ENCODE data around the gene LINS1.

LINS1 gene

GRCh38 chr15:100633763-100634075 is 31.7 kb upstream of the LINS1 start:
- Histone ChIP-seq H3K27ac (ENCODE audit: insufficient read depth, low read length, poor library complexity, severe bottlenecking) (no peak overlapping the region), H3K9me3 (ENCODE audit: control insufficient read depth, low read length) (no peaks in the 10 kb centered on the region), H3K27me3 (replicated peaks; ENCODE audit: control insufficient read depth, insufficient read depth, low read length, poor library complexity, severe bottlenecking) (no peaks in the 10 kb centered on the region), H3K36me3 (ENCODE audit: control insufficient read depth, insufficient read depth, low read length) (peaks cover 30% of the 10 kb centered on the region), H3K4me1 (ENCODE audit: control insufficient read depth, insufficient read depth, low read length, poor library complexity, severe bottlenecking) (peaks cover 5% of the 10 kb centered on the region), H3K4me3 (ENCODE audit: insufficient read depth, low read depth, low read length, poor library complexity, severe bottlenecking) (no peak overlapping the region)
- no peak for DNase-seq

DNA sequence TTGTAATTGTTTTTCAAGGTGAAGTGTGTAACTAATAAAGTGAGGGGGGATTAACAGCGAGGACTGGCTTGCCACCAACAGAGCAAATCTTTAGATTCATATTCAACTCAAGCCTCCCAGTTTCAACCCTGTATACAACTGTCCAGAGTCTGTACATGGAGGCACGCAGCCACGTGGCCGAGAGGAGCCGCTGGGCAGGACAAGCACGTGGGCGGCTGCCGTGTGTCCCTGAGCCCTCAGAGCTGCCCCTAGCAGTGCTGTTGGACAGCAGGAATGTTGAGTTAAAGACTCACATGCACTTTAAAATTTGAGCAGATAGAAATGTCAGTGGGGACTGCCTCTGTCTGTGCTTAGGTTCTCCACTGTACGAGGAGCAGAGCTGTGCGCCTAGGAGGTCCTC is 29.8 kb upstream of the LINS1 start:
- Histone ChIP-seq H3K27ac (ENCODE audit: insufficient read depth, low read length, poor library complexity, severe bottlenecking) (no peak overlapping the region), H3K9me3 (ENCODE audit: control insufficient read depth, low read length) (no peaks in the 10 kb centered on the region), H3K4me1 (ENCODE audit: control insufficient read depth, insufficient read depth, low read length, poor library complexity, severe bottlenecking) (peaks cover 5% of the 10 kb centered on the region), H3K36me3 (ENCODE audit: control insufficient read depth, insufficient read depth, low read length) (peaks cover 30% of the 10 kb centered on the region), H3K4me3 (ENCODE audit: insufficient read depth, low read depth, low read length, poor library complexity, severe bottlenecking) (no peak overlapping the region), H3K27me3 (replicated peaks; ENCODE audit: control insufficient read depth, insufficient read depth, low read length, poor library complexity, severe bottlenecking) (no peaks in the 10 kb centered on the region)
- no peak for DNase-seq

- DNase-seq: no peak
- Histone ChIP-seq H3K9me3 (ENCODE audit: control insufficient read depth, low read length) (no peaks in the 10 kb centered on the region), H3K36me3 (ENCODE audit: control insufficient read depth, insufficient read depth, low read length) (peaks cover 25% of the 10 kb centered on the region), H3K27ac (ENCODE audit: insufficient read depth, low read length, poor library complexity, severe bottlenecking) (no peak overlapping the region), H3K4me3 (ENCODE audit: insufficient read depth, low read depth, low read length, poor library complexity, severe bottlenecking) (no peak overlapping the region), H3K4me1 (ENCODE audit: control insufficient read depth, insufficient read depth, low read length, poor library complexity, severe bottlenecking) (peaks cover 5% of the 10 kb centered on the region), H3K27me3 (replicated peaks; ENCODE audit: control insufficient read depth, insufficient read depth, low read length, poor library complexity, severe bottlenecking) (no peaks in the 10 kb centered on the region)
These were observed 26.8 kb upstream of the LINS1 start for GRCh38 chr15:100628746-100629145.

DNA sequence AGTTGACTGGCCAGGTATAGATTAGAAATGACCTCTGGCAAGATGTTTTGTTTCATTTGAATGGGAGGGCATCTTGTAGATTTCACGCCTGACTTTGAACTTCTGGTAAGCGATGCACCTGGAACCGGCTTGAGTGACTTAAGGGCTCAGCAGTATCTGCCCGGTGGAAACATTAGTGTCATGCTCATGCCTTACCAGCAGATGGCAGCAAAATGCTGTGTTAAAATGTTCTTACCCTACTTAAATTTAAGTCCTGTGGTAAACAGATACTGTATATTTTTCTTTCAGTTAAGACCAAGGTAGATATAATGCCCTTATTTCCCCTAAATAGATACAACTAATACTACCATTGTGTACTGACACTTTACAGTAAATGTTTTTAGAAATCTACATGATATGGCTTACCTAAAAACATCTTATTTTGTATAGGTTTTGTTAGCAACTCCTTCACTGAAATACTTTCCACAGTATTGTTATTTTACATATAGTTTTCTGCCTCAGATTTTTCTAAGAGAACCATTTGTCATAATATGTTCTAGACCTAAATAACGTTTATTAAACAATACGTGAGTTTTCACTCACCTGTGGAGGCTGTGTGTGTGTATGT is 25.9 kb upstream of the LINS1 start:
- Histone ChIP-seq H3K4me1 (ENCODE audit: control insufficient read depth, insufficient read depth, low read length, poor library complexity, severe bottlenecking) (peaks cover 3% of the 10 kb centered on the region), H3K27ac (ENCODE audit: insufficient read depth, low read length, poor library complexity, severe bottlenecking) (no peak overlapping the region), H3K9me3 (ENCODE audit: control insufficient read depth, low read length) (no peaks in the 10 kb centered on the region), H3K36me3 (ENCODE audit: control insufficient read depth, insufficient read depth, low read length) (peaks cover 25% of the 10 kb centered on the region), H3K27me3 (replicated peaks; ENCODE audit: control insufficient read depth, insufficient read depth, low read length, poor library complexity, severe bottlenecking) (no peaks in the 10 kb centered on the region), H3K4me3 (ENCODE audit: insufficient read depth, low read depth, low read length, poor library complexity, severe bottlenecking) (no peak overlapping the region)
- peak; percentile 24 to 52 (median 26) for DNase-seq

- no peaks in the 10 kb centered on the region for H3K4me1 ChIP-seq (ENCODE audit: control insufficient read depth, insufficient read depth, low read length, poor library complexity, severe bottlenecking)
- H3K27ac ChIP-seq (ENCODE audit: insufficient read depth, low read length, poor library complexity, severe bottlenecking): no peak overlapping the region
- no peaks in the 10 kb centered on the region for H3K27me3 ChIP-seq (replicated peaks; ENCODE audit: control insufficient read depth, insufficient read depth, low read length, poor library complexity, severe bottlenecking)
- H3K36me3 ChIP-seq (ENCODE audit: control insufficient read depth, insufficient read depth, low read length): peaks cover 16% of the 10 kb centered on the region
- no peak overlapping the region for H3K4me3 ChIP-seq (ENCODE audit: insufficient read depth, low read depth, low read length, poor library complexity, severe bottlenecking)
- H3K9me3 ChIP-seq (ENCODE audit: control insufficient read depth, low read length): no peaks in the 10 kb centered on the region
- DNase-seq: no peak
These were observed 21.3 kb upstream of the LINS1 start for GRCh38 chr15:100623301-100623700.

GRCh38 chr15:100616700-100617099 is 14.7 kb upstream of the LINS1 start:
- no peak overlapping the region for H3K27ac ChIP-seq (ENCODE audit: insufficient read depth, low read length, poor library complexity, severe bottlenecking)
- H3K4me3 ChIP-seq (ENCODE audit: insufficient read depth, low read depth, low read length, poor library complexity, severe bottlenecking): no peak overlapping the region
- H3K4me1 ChIP-seq (ENCODE audit: control insufficient read depth, insufficient read depth, low read length, poor library complexity, severe bottlenecking): no peaks in the 10 kb centered on the region
- H3K36me3 ChIP-seq (ENCODE audit: control insufficient read depth, insufficient read depth, low read length): peaks cover 55% of the 10 kb centered on the region
- no peak for DNase-seq
- no peaks in the 10 kb centered on the region for H3K9me3 ChIP-seq (ENCODE audit: control insufficient read depth, low read length)
- no peaks in the 10 kb centered on the region for H3K27me3 ChIP-seq (replicated peaks; ENCODE audit: control insufficient read depth, insufficient read depth, low read length, poor library complexity, severe bottlenecking)

- Histone ChIP-seq H3K4me1 (ENCODE audit: control insufficient read depth, insufficient read depth, low read length, poor library complexity, severe bottlenecking) (no peaks in the 10 kb centered on the region), H3K27ac (ENCODE audit: insufficient read depth, low read length, poor library complexity, severe bottlenecking) (no peak overlapping the region), H3K9me3 (ENCODE audit: control insufficient read depth, low read length) (no peaks in the 10 kb centered on the region), H3K36me3 (ENCODE audit: control insufficient read depth, insufficient read depth, low read length) (peaks cover 60% of the 10 kb centered on the region), H3K27me3 (replicated peaks; ENCODE audit: control insufficient read depth, insufficient read depth, low read length, poor library complexity, severe bottlenecking) (no peaks in the 10 kb centered on the region), H3K4me3 (ENCODE audit: insufficient read depth, low read depth, low read length, poor library complexity, severe bottlenecking) (no peak overlapping the region)
- DNase-seq: no peak
These were observed 13.8 kb upstream of the LINS1 start for GRCh38 chr15:100615801-100616200.

GRCh38 chr15:100614918-100615317 is 12.9 kb upstream of the LINS1 start:
- Histone ChIP-seq H3K27me3 (replicated peaks; ENCODE audit: control insufficient read depth, insufficient read depth, low read length, poor library complexity, severe bottlenecking) (no peaks in the 10 kb centered on the region), H3K36me3 (ENCODE audit: control insufficient read depth, insufficient read depth, low read length) (peaks cover 65% of the 10 kb centered on the region), H3K4me1 (ENCODE audit: control insufficient read depth, insufficient read depth, low read length, poor library complexity, severe bottlenecking) (no peaks in the 10 kb centered on the region), H3K9me3 (ENCODE audit: control insufficient read depth, low read length) (no peaks in the 10 kb centered on the region), H3K4me3 (ENCODE audit: insufficient read depth, low read depth, low read length, poor library complexity, severe bottlenecking) (no peak overlapping the region), H3K27ac (ENCODE audit: insufficient read depth, low read length, poor library complexity, severe bottlenecking) (no peak overlapping the region)
- no peak for DNase-seq

GRCh38 chr15:100614336-100614735 is 12.4 kb upstream of the LINS1 start:
- peaks cover 66% of the 10 kb centered on the region for H3K36me3 ChIP-seq (ENCODE audit: control insufficient read depth, insufficient read depth, low read length)
- H3K9me3 ChIP-seq (ENCODE audit: control insufficient read depth, low read length): no peaks in the 10 kb centered on the region
- no peak overlapping the region for H3K27ac ChIP-seq (ENCODE audit: insufficient read depth, low read length, poor library complexity, severe bottlenecking)
- DNase-seq: no peak
- no peaks in the 10 kb centered on the region for H3K27me3 ChIP-seq (replicated peaks; ENCODE audit: control insufficient read depth, insufficient read depth, low read length, poor library complexity, severe bottlenecking)
- H3K4me1 ChIP-seq (ENCODE audit: control insufficient read depth, insufficient read depth, low read length, poor library complexity, severe bottlenecking): no peaks in the 10 kb centered on the region
- no peak overlapping the region for H3K4me3 ChIP-seq (ENCODE audit: insufficient read depth, low read depth, low read length, poor library complexity, severe bottlenecking)

- no peaks in the 10 kb centered on the region for H3K4me1 ChIP-seq (ENCODE audit: control insufficient read depth, insufficient read depth, low read length, poor library complexity, severe bottlenecking)
- no peak for DNase-seq
- H3K27ac ChIP-seq (ENCODE audit: insufficient read depth, low read length, poor library complexity, severe bottlenecking): no peak overlapping the region
- peaks cover 62% of the 10 kb centered on the region for H3K36me3 ChIP-seq (ENCODE audit: control insufficient read depth, insufficient read depth, low read length)
- H3K27me3 ChIP-seq (replicated peaks; ENCODE audit: control insufficient read depth, insufficient read depth, low read length, poor library complexity, severe bottlenecking): no peaks in the 10 kb centered on the region
- no peaks in the 10 kb centered on the region for H3K9me3 ChIP-seq (ENCODE audit: control insufficient read depth, low read length)
- no peak overlapping the region for H3K4me3 ChIP-seq (ENCODE audit: insufficient read depth, low read depth, low read length, poor library complexity, severe bottlenecking)
These were observed 11.2 kb upstream of the LINS1 start for GRCh38 chr15:100613208-100613607.
